GM20000 (cell line): ENCODE results near the gene KRTAP12-1.
"Not testable (repeated sequence)": the region's sequence is repeated elsewhere in the genome, so short reads cannot be mapped to it uniquely, and the experiment has no call there.

Source experiments
- DNase-seq: peaks from one replicate; pipeline ENCODE4 v3.0.0; 2012; ENCODE audit warnings: low spot score
- TF ChIP-seq, protein P1 (sequence below): IDR thresholded peaks from 2 replicates; pipeline ENCODE4 v1.5.1; 2012; ENCODE audit warnings: mild to moderate bottlenecking, control low read depth; ENCODE audit errors: extremely low read depth, missing control alignments

The KRTAP12-1 gene

DNA sequence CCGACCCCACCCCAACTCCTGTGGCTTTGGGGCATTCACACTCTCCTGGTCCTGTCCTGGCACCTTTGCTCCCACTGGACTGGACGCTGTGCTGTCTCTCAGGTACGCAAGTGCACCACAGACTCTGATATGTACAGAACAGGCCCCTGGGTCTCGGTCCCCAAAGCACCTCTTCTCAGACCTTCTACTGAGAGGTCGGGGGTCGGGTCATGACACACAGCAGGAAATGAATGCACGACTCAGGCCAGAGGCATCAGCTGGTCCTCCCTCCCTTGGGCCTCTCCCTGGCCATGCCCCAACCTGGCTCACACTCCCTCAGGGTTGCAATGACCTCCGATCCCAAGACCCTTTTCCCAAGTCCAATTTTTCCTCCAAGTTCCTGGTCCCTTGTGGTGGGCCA is 13.2 kb upstream of the KRTAP12-1 start:
- TF ChIP-seq, protein P1, sequence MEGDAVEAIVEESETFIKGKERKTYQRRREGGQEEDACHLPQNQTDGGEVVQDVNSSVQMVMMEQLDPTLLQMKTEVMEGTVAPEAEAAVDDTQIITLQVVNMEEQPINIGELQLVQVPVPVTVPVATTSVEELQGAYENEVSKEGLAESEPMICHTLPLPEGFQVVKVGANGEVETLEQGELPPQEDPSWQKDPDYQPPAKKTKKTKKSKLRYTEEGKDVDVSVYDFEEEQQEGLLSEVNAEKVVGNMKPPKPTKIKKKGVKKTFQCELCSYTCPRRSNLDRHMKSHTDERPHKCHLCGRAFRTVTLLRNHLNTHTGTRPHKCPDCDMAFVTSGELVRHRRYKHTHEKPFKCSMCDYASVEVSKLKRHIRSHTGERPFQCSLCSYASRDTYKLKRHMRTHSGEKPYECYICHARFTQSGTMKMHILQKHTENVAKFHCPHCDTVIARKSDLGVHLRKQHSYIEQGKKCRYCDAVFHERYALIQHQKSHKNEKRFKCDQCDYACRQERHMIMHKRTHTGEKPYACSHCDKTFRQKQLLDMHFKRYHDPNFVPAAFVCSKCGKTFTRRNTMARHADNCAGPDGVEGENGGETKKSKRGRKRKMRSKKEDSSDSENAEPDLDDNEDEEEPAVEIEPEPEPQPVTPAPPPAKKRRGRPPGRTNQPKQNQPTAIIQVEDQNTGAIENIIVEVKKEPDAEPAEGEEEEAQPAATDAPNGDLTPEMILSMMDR, result no peak
- DNase-seq, result no peak

DNA sequence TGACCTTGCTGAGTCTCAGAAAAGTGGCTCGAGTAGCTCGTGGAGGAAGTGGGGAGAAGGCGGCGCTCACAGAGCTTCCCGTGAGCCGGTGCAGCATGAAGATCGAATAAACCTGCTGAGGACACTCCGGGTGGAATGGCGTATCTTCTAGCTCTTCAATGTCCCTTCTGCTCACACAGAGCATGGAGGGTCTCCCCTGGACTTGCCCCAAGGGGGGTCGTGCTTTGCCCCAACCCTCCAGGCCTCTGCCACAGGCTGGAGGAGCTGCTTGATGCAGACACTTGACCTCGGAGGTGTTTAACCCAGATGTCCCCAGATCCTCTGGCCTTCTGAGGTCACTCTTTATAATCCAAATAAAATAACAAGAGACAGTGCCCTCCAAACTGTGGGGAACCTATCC is 12.8 kb upstream of the KRTAP12-1 start:
- DNase-seq, result no peak
- TF ChIP-seq, protein P1, result no peak

DNA sequence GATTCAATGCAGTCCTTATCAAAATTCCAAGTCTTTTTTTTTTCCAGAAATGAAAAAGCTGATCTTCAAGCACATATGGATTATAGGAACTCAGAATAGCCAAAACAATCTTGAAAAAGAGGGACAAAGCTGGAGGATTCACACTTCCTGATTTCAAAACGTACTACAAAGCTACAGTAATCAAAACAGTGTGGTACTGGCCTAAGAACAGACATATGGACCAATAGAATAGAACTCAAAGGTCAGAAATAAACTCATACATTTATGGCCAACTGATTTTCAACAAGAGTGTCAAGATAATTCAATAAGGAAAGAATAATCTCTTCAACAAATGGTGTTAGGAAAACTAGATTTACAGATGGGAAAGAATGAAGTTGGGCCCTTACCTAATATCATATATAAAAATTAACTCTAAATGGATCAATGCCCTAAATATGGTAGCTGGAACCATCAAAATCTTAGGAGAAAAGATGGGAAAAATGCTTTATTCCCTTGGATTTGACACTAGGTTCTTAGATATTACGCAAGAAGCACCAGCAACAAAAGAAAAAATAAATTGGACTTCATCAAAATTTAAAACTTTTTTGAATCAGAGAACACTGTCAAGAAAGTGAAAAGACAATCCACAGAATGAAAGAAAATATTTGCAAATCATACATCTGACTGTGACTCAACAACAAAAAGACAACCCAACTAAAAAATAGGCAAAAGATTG is 11.0 kb upstream of the KRTAP12-1 start:
- TF ChIP-seq, protein P1, result no peak
- no peak for DNase-seq

DNA sequence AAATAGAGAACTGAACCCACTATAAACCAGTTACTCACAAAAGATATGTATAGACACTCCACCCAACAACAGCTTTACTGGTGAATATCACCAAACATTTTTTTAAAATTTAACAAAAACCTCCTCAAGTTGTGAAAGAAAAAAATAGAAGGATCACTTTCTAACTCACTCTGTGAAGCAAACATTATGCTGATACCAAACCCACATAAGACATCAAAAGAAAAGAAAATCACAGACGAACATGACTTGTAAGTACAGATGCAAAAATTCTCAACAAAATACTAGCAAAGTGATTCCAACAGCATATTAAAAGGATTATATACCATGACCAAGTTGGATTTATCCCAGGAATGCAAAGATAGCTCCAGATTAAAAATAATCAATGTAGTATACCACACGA is 9.7 kb upstream of the KRTAP12-1 start:
- DNase-seq, result no peak
- TF ChIP-seq, protein P1, result no peak

DNA sequence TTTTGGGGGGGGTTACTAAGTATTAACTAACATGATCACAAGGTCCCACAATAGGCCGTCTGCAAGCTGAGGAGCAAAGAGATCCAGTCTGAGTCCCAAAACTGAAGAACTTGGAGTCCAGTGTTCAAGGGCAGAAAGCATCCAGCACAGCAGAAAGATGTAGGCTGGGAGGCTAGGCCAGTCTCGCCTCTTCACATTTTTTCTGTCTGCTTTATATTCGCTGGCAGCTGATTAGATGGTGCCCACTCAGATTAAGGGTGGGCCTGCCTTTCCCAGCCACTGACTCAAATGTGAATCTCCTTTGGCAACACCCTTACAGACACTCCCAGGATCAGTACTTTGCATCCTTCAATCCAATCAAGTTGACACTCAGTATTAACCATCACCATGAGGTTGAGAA is 7.8 kb upstream of the KRTAP12-1 start:
- not testable (repeated sequence) for DNase-seq

DNA sequence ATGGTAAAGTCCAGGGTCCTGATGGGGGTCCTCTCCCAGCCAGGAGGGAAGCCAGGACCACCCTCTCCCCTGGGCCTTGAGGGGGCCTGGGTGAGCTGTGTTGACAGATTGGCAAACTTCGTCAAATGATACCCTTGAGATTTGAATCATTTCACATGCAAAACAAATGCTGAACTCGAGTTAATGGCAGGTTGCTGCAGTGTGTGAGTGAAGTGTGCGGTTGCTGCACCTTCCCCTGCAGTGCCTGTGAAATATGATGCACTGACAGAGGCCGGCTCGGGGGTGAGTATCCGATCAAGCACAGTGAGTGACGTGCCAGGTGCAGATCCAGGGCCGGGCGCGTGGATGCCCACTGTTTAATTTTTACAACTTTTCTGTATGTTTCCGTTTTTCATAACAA is 5.7 kb upstream of the KRTAP12-1 start:
- DNase-seq, result no peak
- TF ChIP-seq, protein P1, result no peak

DNA sequence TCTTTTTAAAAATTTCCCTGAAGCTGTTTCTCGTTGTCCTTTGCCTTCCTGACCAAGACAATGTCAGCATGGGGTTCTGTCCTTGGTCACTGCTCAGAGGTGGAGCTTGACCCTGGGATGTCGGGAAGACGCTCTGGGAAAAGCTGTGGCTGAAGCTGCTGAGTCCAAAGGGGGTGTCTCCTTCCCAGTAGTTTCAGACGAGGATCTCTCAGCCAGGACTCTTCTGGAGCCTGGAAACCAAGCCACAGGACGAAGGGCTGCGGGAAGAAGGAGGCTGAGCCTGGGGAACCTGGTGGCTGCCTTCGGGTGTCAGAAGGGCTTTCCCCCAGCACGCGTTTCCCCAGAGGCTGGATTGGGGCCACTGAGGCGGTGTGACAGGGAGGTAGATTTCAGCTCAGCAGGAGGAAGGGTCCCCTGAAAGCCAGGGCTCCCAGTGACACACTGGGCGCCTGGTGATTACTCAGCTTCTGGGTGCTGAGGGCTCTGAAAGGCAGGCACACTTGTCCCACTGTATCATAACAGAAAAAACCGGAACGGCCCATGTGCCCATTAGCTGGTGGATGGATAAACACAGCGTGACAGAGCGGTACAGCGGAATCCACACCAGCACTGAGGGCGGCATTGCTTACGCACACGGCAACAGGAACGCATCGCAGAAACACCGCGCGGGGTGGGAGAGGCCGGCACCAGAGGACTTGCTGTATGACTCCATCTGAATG is 5.0 kb upstream of the KRTAP12-1 start:
- no peak for DNase-seq
- TF ChIP-seq, protein P1, result no peak
